Stimulated activated CD8-positive, alpha-beta memory T cell treated with anti-CD3 and anti-CD28 coated beads, Interleukin-12 subunit alpha, Interleukin-12 subunit beta, amount 100 ng/mL, for 4 hours (primary cell): ENCODE results near the gene DDX56.

ENCODE experiments used
- DNase-seq: peaks from one replicate; pipeline ENCODE4 v3.0.0-alpha.2; 2020; ENCODE audit warnings: low read depth

DDX56 gene

DNA sequence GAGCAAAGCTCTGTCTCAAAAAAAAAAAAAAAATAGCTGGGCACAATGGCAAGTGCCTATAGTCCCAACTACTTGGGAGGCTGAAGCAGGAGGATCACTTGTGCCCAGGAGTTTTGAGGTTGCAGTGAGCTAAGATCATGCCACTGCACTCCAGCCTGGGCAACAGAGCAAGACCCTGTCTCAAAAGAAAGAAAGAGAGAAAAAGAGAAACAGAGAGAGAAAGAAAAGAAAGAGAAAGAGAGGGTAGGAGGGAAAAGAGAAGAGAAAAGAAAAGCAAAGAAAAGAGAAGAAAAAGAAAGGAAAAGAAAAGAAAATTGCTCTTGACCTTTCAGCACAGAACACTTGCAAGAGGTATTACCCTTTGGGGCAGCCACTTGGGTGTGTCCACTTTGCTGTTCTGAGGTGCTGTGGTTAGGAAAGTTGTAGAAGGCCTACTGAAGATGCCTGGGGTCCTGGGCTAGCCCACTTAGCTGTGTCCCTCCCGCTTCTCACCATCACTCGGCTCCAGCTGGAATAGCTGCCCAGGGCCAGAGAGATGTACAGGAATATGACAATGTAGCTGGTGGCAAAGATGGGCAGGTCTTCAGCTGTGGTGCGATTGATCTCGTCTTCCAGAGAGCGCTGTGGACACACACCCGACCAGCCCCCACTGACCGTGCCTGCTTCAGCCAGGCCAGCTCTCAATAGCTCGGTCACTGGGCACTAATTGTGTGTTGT is 38.2 kb downstream of the DDX56 start:
- DNase-seq, result no peak

DNA sequence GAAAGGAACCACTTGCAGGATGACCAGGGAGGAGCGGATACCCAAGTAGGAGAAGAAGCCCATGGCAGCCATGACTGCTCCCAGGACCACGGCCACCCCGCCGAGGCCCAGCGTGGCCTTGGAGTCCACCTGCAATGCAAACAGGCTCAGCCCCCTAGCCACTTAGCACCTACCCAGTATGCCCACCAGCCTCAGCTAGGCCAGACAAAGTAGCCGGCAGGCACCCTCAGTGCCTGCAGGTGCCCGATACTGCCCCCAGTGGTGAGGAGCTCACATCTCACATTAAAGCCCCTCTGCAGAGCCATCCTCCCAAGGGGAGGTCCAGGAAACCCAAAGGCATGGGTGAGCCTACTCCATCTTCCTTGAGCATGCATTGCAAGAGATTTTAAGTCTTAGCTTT is 39.2 kb downstream of the DDX56 start:
- no peak for DNase-seq

DNA sequence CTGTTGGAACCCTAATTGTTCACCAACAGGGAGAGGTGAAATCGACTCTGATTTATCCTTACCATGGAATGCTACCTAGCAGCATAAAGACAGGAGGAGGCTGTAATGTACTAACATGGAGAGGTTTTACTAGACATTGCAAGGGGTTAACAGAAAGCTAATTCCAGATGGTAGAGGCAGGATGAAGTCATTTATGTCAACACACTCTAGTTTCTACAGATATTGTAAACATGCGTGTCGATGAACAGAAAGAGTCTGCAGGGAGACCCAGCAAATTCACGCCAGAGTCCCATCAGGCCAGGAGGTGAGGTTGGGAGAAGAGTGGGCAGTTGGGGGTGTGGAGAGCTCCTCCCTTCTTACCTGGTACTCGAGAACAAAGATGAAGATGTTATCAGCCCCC is 39.6 kb downstream of the DDX56 start:
- DNase-seq, result no peak

DNA sequence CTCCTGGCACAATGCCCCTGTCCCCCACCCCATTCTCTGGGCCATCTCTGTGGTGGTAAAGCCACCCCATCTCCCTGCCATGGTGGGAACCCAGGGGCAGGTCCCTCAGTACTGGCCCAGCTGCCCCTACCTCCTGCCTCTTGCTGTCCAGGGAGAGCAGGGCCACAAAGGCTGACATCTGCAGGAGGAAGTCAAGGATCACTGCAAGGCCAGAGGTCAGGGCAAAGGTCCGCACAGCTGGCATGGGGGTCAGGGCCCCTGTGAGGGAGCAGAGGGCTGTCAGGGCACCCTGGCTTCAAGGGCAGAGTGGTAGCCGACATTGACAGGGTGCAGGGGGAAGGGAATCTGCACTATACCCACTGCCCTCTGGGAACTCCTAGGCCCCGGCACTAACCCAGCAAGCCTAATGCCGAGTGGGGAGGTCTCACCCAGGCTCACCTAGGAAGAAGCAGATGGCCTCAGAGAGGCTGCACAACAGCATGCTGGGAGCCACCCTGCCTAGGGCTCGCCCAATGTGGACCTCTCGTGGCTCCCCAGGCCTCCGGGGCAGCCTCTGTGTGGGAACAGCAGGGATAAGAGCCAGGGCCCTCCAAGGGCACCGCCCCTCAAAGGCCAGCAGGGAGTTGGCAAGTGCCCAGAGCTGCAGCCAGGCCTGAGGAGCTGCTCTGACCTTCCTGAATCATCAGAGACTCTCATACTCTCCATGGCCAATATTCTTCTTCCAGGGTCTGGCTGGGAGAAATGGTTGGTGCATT is 40.2 kb downstream of the DDX56 start:
- no peak for DNase-seq

DNA sequence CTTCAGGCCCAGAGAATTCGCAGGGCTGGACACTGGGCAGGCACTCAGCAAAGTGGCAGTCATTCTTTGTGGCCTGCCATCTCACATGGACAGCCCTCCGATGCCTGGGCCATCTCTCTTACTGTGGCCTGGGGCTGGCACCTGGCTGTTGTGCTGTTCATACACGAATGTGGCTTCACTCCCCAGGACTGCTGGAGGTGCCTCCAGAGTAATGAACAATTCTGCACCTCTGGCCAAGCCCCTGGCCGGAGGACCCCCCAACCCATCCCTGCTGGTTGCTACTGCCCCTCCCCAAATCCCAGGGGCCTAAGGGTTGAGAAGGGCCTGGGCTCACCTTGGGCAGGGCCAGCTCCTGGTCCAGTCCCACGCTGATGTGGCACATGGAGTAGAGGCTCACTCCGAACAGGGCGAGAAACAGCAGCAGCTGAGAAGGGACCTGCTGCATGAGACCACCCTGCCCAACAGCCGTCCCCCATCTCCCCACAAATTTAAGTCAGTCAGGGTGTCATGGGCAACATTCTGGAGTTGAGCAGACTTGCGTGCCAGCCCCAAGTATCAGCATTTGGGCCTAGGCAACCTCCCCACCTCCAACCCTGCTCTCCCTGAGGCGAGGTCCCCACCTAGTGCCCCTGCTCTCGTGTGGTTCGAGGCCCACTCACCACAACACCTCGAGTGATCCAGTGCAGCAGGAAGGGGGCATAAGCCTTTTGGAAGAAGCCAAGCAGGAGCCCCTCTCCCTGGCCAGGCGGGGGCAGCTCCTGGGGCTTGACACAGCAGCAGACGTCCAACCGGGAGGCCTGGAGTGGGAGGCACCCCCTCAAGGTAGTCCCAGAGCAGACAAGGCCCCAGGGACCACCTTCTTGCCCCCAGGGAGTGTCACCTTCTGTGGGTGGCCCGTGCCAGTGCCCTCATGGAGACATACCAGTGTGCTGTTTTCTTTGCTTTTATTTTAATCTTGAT is 42.0 kb downstream of the DDX56 start:
- DNase-seq, result no peak

DNA sequence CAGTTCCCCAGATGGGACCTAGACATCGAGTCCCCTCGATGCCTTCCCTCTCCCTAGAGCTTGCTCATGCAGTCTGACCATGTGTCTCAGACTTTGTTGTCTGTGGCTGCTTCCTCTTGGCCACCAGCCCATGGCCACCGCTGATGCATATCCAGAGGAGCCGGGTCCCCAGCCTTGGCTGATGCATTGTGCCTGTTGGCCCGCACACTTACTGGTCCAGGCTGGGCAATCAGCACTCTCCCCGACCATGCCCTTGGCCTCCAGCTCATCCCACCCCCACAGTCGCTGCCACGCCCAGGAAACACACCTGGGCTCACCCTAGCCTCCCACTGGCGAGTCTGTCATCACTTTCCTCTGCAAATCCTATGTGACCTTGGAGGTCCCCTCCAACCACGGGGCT is 42.7 kb downstream of the DDX56 start:
- DNase-seq, result no peak

DNA sequence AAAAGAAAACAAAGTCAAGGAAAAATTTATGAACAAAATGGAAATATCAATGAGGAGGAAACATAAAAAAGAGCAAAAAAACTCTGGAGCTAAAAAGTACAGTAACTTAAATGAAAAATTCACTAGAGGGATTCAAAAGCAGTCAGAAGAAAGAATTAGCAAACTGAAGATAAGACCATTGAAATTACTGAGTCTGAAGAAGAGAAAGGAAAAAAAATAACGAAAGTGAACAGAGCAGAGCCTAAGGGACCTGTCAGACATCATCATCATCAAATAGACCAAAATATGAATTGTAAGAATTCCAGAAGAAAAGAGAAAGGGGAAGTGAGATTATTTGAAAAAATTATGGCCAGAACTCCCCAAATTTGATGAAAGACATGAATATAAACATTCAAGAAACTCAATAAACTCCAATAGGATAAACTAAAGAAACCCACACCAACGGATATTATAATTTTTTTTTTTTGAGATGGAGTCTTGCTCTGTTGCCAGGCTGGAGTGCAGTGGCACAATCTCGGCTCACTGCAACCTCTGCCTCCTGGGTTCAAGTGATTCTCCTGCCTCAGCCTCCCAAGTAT is 48.8 kb downstream of the DDX56 start:
- no peak for DNase-seq

DNA sequence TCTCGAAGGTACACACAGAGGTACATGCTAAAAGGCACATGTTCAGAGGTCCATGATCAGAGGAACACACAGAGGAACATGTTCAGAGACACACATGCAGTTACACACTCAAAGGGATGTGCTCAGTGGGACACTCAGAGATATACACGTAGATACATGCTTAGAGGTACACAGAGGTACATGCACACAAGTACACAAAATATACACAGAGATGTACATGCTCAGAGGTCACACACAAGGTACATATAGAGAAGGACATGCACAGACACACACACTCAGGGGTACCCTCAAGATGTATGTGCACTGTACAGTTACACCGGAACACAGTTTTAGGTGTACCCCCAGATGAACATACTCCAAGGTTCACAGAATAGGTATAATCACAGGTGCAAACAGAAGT is 51.4 kb downstream of the DDX56 start:
- DNase-seq, result no peak

DNA sequence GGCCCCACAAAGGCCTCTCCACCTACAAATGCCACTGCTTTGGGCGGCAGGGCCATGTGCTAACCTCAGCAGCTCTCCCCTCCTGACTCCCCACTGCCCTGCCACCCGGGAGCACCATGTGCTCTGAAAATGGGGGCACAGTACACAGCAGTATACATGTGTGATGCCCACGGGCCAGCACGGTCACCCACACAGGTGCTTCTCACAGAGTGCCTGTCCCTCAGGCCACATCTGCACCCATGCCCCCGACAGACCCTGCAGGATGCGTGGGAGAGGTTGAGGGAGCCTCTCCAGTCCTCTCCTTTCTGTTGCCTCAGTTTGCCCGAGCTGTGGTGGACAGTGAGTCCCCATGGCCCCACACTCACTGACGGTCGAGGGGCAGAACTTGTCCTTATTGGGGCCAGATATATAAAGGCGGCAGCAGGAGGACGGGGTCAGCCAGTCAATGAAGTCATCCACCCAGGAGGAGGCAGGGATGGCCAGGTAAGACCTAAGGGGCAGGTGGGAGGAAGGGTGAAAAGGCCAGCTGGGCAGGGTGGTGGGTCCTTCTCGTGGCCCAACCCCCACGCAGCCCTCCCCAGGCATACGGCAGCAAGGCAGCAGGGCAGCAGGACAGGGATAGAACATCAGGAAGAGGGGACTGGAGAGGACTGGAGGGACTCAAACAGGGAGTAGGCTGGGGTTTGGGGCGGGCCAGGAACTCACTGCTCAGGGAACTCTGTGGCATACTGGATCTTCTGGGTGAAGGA is 52.2 kb downstream of the DDX56 start:
- DNase-seq, result no peak

DNA sequence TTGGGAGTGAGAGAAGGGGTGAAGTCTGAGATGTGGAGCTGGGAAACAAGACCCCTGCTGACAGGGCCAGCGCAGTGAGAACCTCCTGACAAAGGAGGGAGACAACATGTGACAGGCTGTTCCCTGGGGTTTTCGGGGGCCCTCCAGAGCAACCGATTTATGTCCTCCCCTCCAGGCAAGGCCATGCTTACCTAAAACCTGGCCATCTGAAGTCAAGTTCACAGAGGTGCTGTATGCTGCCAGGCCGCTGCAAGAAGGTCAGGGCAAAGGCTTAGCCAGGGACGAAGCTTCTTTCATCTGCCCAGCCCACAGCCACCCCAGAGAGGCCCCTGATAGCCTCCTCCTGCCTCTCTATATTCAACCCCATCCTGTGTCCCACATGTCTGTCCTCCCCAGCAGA is 53.1 kb downstream of the DDX56 start:
- no peak for DNase-seq

DNA sequence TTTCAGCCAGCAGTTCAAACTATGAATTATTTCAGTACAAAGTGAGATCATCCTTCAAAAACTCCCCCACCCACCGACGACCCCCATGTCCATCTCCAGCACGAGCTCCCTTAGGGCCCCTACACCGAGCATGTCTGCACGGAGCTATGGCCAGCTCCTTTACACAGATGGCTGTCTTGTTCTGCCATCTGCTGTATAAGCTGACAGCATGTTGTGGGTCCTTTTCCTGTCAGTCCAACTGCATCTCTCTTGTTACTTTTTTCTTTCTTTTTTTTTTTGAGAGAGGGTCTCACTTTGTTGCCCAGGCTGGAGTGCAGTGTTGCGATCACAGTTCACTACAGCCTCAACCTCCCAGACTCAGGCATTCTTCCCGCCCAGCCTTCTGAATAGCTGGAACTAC is 54.2 kb downstream of the DDX56 start:
- no peak for DNase-seq

DNA sequence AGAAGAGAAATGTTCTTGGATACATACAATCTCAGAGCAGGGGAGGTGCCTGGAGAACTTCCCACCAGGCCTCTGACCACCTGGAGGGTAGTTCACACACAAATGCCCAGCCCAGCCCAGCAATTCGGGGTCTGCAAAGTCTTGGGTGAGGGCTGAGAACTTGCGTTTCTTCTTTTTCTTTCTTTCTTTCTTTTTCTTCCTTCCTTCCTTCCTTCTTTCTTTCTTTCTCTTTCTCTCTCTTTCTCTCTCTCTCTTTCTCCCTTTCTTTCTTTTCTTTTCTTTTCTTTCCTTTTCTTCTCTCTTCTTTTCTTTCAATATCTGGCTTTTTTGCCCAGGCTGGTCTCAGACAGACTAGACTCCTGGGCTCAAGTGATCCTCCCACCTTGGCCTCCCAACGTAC is 54.9 kb downstream of the DDX56 start:
- DNase-seq, result no peak

DNA sequence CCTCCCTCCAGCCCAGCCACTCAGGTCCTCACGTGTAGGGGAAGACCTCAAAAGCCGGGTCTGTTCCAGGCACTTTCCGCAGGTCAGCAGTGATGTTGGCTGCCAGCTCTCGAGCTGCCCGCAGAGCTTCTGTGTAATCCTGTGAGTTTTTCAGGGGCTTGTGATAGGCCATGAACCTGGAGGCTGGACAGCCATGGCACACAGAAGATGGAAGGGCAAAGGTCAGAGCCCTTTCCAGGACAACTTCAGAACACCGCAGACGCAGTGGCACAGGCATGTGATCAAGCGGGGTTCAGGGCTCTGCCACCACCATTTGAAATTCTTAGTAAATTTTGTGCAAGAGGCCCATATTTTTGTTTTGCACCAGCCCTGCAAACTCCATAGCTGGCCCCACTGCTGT is 56.5 kb downstream of the DDX56 start:
- DNase-seq, result no peak
